Endothelial cell of umbilical vein (primary cell): Measurements from ENCODE around the gene TTC21A. TPM values are rescaled to one million over a fixed set of nuclear protein-coding genes. Genes with fewer than 3 reads are reported as not detected.

ENCODE experiments used
- BruUV-seq: library from RNA; stranded (reverse); fragments of 400-500 nt; replicated peaks from 2 replicates; lab custom pipeline; 2021; lab: Mats Ljungman, UMichigan
- CTCF ChIA-PET: fragments of 300-600, 350-600 bp; sonication (Branson Sonifier 250); formaldehyde crosslinking; loops from one replicate; lab custom pipeline; 2021; ENCODE audit warnings: antibody characterized with exemption, inconsistent platforms; lab: Charles Lee
- POLR2A ChIA-PET: fragments of 300-600, 350-600 bp; sonication (Branson Sonifier 250); formaldehyde crosslinking; loops from one replicate; lab custom pipeline; 2021; ENCODE audit warnings: antibody characterized with exemption, inconsistent platforms; lab: Charles Lee
- DNase-seq: peaks from one replicate; pipeline ENCODE4 v3.0.0-alpha.2; 2011; ENCODE audit warnings: low read depth, low spot score
- FAIRE-seq: peaks from 2 replicates; lab custom pipeline; 2011; peaks lifted over from hg19 to GRCh38; lab: Jason Lieb, UNC
- H2AFZ ChIP-seq: 2 replicates; pipeline ENCODE4 v1.6.0; 2012; ENCODE audit warnings: low read depth, low read length, control low read depth, inconsistent platforms
- H3K27ac ChIP-seq: 2 replicates; pipeline ENCODE4 v1.5.1; 2011; ENCODE audit warnings: low read depth, mild to moderate bottlenecking, control low read depth, low read length, moderate library complexity; ENCODE audit not compliant: insufficient read depth
- H3K27me3 ChIP-seq, 2 experiments: 2 replicates each; pipeline versions ENCODE4 v1.6.0 to v1.6.1; 2011; ENCODE audit warnings: low read length in 2 of 2, mixed read lengths in 1 of 2; ENCODE audit not compliant: control insufficient read depth in 2 of 2, insufficient read depth in 2 of 2
- H3K36me3 ChIP-seq, 2 experiments: 2 replicates in 1 of 2; 3 replicates in 1 of 2; pipeline ENCODE4 v1.5.1; 2011; ENCODE audit warnings: low read length in 2 of 2, mild to moderate bottlenecking in 1 of 2, moderate library complexity in 1 of 2; ENCODE audit not compliant: control insufficient read depth in 2 of 2, insufficient read depth in 2 of 2; ENCODE audit errors: extremely low read depth in 1 of 2
- H3K4me1 ChIP-seq: 3 replicates; pipeline ENCODE4 v1.5.1; 2011; ENCODE audit warnings: mild to moderate bottlenecking, low read length; ENCODE audit not compliant: control insufficient read depth, insufficient read depth; ENCODE audit errors: extremely low read depth
- H3K4me2 ChIP-seq: 2 replicates; pipeline ENCODE4 v1.6.1; 2011; ENCODE audit warnings: low read length, control low read depth, mixed read lengths; ENCODE audit not compliant: insufficient read depth
- H3K4me3 ChIP-seq, 3 experiments: fragments of 200-600 bp in 1 of 3; sonication (generic), shearing (Covaris generic) in 1 of 3; replicated peaks in 1 of 3; 2 replicates each; pipeline ENCODE4 v1.5.1; 2011 to 2016; ENCODE audit warnings: control low read depth in 3 of 3, low read length in 3 of 3, mild to moderate bottlenecking in 2 of 3, inconsistent platforms in 1 of 3, low read depth in 1 of 3, moderate library complexity in 1 of 3; ENCODE audit not compliant: insufficient read depth in 1 of 3
- H3K79me2 ChIP-seq: 2 replicates; pipeline ENCODE4 v1.6.0; 2012; ENCODE audit warnings: low read length, inconsistent platforms; ENCODE audit not compliant: control insufficient read depth, insufficient read depth
- H3K9ac ChIP-seq: replicated peaks from 2 replicates; pipeline ENCODE3; 2011; ENCODE audit warnings: low read length, control low read depth; ENCODE audit not compliant: insufficient read depth; ENCODE audit errors: extremely low read depth
- H3K9me1 ChIP-seq: replicated peaks from 3 replicates; pipeline ENCODE4 v1.6.0; 2011; ENCODE audit warnings: mild to moderate bottlenecking, low read length; ENCODE audit not compliant: control insufficient read depth, insufficient read depth; ENCODE audit errors: extremely low read depth
- H3K9me3 ChIP-seq: replicated peaks from 2 replicates; pipeline ENCODE4 v1.5.1; 2012; ENCODE audit warnings: low read length, inconsistent platforms; ENCODE audit not compliant: control insufficient read depth, insufficient read depth
- H4K20me1 ChIP-seq: replicated peaks from 2 replicates; pipeline ENCODE3; 2011; ENCODE audit warnings: mild to moderate bottlenecking, low read length; ENCODE audit not compliant: control insufficient read depth, insufficient read depth; ENCODE audit errors: extremely low read depth
- CTCF ChIP-seq, 2 donors: IDR thresholded peaks; 1 replicate in 1 of 2; 2 replicates in 1 of 2; pipeline ENCODE4 v1.5.1; 2011; ENCODE audit warnings: low read length in 2 of 2, mild to moderate bottlenecking in 2 of 2, moderate library complexity in 2 of 2, control low read depth in 1 of 2, inconsistent platforms in 1 of 2, low read depth in 1 of 2; ENCODE audit not compliant: insufficient read depth in 1 of 2; ENCODE audit errors: extremely low read depth in 1 of 2
- EZH2 ChIP-seq: IDR thresholded peaks from 2 replicates; pipeline ENCODE4 v1.6.1; 2012; ENCODE audit warnings: borderline replicate concordance, low read depth, mild to moderate bottlenecking, moderate library complexity, low read length, inconsistent platforms; ENCODE audit not compliant: severe bottlenecking
- FOS ChIP-seq: IDR thresholded peaks from 2 replicates; pipeline ENCODE4 v1.6.1; 2011; ENCODE audit warnings: mild to moderate bottlenecking, low read length, moderate library complexity, borderline replicate concordance; ENCODE audit not compliant: insufficient read depth
- GATA2 ChIP-seq: IDR thresholded peaks from 2 replicates; pipeline ENCODE4 v1.7.0; 2011; ENCODE audit warnings: low read depth, mild to moderate bottlenecking, moderate library complexity, mixed read lengths, low read length; ENCODE audit not compliant: insufficient read length, insufficient read depth
- JUN ChIP-seq: IDR thresholded peaks from 2 replicates; pipeline ENCODE4 v1.6.1; 2011; ENCODE audit warnings: borderline replicate concordance, low read depth; ENCODE audit not compliant: insufficient read length, insufficient read depth
- MYC ChIP-seq: IDR thresholded peaks from one replicate; pipeline ENCODE4 v1.6.1; 2011; ENCODE audit warnings: mild to moderate bottlenecking, low read depth, low read length
- POLR2A ChIP-seq: IDR thresholded peaks from 2 replicates; pipeline ENCODE4 v1.6.1; 2012; ENCODE audit warnings: low read depth, mild to moderate bottlenecking, control low read depth, low read length
- POLR2AphosphoS5 ChIP-seq: IDR thresholded peaks from 2 replicates; pipeline ENCODE4 v1.6.1; 2012; ENCODE audit warnings: low read depth, mild to moderate bottlenecking, control low read depth, low read length, moderate library complexity; ENCODE audit not compliant: insufficient read depth
- dilution Hi-C: fragments of 300-500 bp; cut with MboI; formaldehyde crosslinking; loops from one replicate; pipeline ENCODE4 v1.15.0; 2019; ENCODE audit warnings: low sequenced_read_pairs; ENCODE audit not compliant: extremely low pct_ligation_motif_present
- intact Hi-C: fragments of 100-400 bp; cut with micrococcal nuclease; formaldehyde crosslinking; loops from one replicate; pipeline ENCODE4 v1.10.0; 2022
- polyA plus RNA-seq, 4 experiments: library from polyadenylated mRNA; depleted of rRNA in 3 of 4; stranded (reverse) in 3 of 4; unstranded in 1 of 4; fragments of >200 nt; gene quantifications; 2 replicates each; pipeline versions ENCODE4 v1.2.1 to v1.2.3, GENCODE V29; 2011 to 2012; ENCODE audit warnings: missing spikeins in 1 of 4
- total RNA-seq: library from RNA; stranded (reverse); gene quantifications from 2 replicates; pipeline ENCODE4 v1.2.3, GENCODE V29; 2021
- TF ChIP-seq, protein P1 (sequence below): IDR thresholded peaks from 2 replicates; pipeline ENCODE4 v1.6.1; 2011; ENCODE audit not compliant: insufficient read depth, insufficient read length

Gene TTC21A
- total and polyA plus RNA-seq, 2 donors (not counting 3 experiments of a cell fraction or from before 2014, with no cell fraction given), result 4.7 to 7.8 TPM

GRCh38 chr3:39157359-39157758 is 49.9 kb downstream of the TTC21A start:
- no TSS peak for BruUV-seq
- intact Hi-C loops, result no loop called here
- CTCF ChIA-PET, result interaction anchor here (1.0 kb wide), 1 partner anchor 9 kb away, joined by 3 read pairs; no protein-coding TSS in a partner anchor
- Histone ChIP-seq H3K4me1 (no peaks in the 10 kb centered on the region), H4K20me1 (no peaks in the 10 kb centered on the region), H3K9me3 (no peaks in the 10 kb centered on the region), H3K27ac (no peak overlapping the region), H3K4me3 (no peak overlapping the region), H3K4me2 (no peak overlapping the region), H3K9ac (no peak overlapping the region), H3K36me3 (no peaks in the 10 kb centered on the region), H3K9me1 (no peaks in the 10 kb centered on the region), H3K27me3 (no peaks in the 10 kb centered on the region), H2AFZ (no peak overlapping the region), H3K79me2 (peaks cover 10% of the 10 kb centered on the region)
- no peak for FAIRE-seq
- TF ChIP-seq POLR2AphosphoS5 (no peak), MYC (no peak), CTCF (IDR thresholded peaks at IDR 0.05; ENCODE audit: extremely low read depth in 1 of 2, insufficient read depth in 1 of 2, low read depth in 1 of 2, low read length in 2 of 2) (no peak), POLR2A (no peak), FOS (no peak)
- POLR2A ChIA-PET, result no interaction called here
- dilution Hi-C loops, result no loop called here
- no peak for DNase-seq

DNA sequence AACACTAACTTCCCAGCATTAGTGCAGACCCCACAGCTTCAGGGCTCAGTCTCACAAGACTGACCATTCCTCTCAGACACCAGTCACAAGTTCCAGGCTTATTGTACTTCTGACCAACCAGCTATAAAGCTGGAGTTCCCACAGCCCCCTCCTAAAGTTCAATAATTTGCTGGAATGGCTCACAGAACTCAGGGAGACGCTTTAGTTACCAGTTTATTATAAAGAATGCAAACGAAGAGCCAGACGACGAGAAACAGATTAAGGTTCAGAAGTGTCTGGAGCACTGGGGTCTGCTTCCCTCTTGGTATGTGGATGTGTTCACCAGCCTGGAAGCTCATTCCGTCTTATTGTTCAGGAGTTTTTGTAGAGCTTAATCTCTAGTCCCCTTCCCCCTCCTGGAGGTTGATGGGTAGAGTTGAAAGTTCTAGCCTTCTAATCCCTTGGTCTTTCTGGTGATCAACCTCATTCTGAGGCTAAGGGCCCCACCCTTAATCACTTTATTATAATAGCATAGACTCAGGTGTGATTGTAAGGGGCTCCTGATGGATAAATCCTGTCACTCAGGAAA is 50.8 kb downstream of the TTC21A start:
- ChIA-PET CTCF (interaction anchor here (0.8 to 1.6 kb wide), 3 partner anchors 8 to 42 kb away, joined by 3 to 5 read pairs (median 4); no protein-coding TSS in a partner anchor), POLR2A (no interaction called here)
- Histone ChIP-seq H3K9me1 (no peaks in the 10 kb centered on the region), H3K9ac (no peak overlapping the region), H3K4me2 (no peak overlapping the region), H4K20me1 (no peaks in the 10 kb centered on the region), H3K27me3 (no peaks in the 10 kb centered on the region), H3K4me1 (no peaks in the 10 kb centered on the region), H3K79me2 (peaks cover under 1% of the 10 kb centered on the region), H3K9me3 (no peaks in the 10 kb centered on the region), H3K36me3 (no peaks in the 10 kb centered on the region), H2AFZ (no peak overlapping the region), H3K4me3 (no peak overlapping the region), H3K27ac (no peak overlapping the region)
- TF ChIP-seq POLR2A (no peak), MYC (no peak), GATA2 (no peak), CTCF (IDR thresholded peaks at IDR 0.05; ENCODE audit: extremely low read depth in 1 of 2, insufficient read depth in 1 of 2, low read depth in 1 of 2, low read length in 2 of 2) (no peak), POLR2AphosphoS5 (no peak), FOS (no peak), JUN (no peak), EZH2 (no peak)
- TF ChIP-seq, protein P1, sequence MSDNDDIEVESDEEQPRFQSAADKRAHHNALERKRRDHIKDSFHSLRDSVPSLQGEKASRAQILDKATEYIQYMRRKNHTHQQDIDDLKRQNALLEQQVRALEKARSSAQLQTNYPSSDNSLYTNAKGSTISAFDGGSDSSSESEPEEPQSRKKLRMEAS, result no peak
- dilution Hi-C loops, result no loop called here
- DNase-seq, result no peak
- intact Hi-C loops, result no loop called here
- BruUV-seq, result no TSS peak
- no peak for FAIRE-seq
